CD4-positive, alpha-beta T cell treated with Interleukin-12 subunit alpha and Interleukin-12 subunit beta, for 1 hour (primary cell): Measurements from ENCODE around the gene INS.
"Not testable (repeated sequence)": the region's sequence is repeated elsewhere in the genome, so short reads cannot be mapped to it uniquely, and the experiment has no call there.

Source experiments
- DNase-seq: peaks from one replicate; pipeline ENCODE4 v3.0.0-alpha.2; 2020

The INS gene

GRCh38 chr11:2180789-2181370 lies 19.9 kb upstream of the INS start:
- no peak for DNase-seq

DNA sequence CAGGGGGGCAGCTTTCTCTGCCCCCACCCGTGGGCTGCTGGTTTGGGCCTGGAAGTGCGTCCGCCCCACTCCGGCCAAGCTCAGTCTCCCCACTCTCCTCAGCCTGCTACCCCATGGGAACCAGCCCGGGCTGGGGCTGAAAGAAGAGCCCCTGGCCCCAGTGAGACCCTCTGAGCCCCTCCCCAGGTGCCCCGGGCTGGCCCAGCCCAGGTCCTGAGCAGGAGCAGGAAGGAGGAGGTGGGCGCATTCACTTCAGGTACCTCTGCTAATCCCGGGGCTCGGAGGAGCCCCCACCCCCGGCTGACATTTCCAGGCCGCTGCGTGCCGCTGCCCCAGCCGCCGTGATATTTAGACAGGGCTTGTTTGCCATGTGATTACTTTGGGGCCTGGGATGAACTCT lies 19.3 kb upstream of the INS start:
- no peak for DNase-seq

- DNase-seq, result no peak
Measured at GRCh38 chr11:2179516-2179915, 18.5 kb upstream of the INS start.

DNA sequence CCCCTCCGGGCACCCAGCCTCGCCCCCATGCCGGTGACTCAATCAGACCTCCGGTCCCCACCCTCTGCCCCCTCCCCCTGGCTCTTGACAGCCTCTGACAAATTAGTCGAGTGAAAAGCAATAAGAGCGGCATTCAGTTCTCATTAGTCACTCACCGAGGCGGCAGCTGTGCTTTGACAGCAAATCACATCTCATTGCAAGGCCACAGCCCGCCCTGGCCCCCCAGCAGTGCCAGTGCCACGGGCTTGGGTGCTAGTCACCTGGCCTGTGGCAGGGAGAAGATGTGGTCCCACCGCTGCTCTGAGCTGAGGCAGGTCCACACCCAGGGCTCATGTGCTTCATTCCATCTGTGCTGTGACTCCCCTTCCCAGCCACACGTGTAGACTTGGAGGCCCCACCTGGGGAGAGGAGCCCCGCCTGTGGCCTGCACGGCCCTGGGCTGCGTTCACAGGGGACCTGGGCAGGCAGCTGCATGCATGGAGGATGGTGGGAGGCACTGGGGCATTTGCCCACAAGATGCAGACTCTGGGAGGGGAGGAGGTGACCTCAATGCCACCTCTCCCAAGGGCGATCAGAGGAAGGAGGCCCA lies 18.0 kb upstream of the INS start:
- DNase-seq, result no peak

DNA sequence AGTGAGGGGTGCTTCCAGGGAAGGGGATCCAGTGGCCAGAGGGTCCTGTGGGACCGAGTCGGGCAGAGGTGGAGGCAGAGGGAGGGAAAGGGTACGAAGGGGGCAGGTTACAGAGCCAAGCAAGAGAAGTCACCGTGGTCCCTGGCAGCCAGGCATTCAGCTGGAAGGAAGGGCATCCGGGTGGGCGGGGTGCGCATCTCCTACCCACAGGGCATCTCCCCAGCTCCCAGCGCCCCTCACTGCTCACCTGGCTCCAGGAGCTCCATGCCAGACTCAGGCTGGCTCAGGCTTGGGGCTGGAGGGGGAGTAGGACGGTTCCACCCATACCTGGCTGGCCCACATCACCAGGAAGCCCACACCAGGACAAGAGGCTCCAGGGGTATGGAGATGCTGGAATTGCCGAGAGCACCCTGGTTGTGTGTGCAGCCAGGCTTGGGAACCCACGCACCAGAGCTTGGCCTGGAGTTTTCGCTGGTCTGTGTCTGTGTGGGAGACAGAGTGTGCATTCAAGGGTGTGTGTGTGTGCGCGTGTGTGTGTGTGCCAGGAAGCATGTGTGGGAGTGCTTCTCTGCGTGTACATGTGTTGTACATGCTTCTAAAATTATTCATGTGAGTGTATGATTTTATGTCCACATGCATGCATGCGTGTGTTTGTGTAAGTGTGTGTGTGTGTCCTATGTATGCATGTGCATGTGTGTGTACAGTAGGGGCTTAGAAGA lies 17.2 kb upstream of the INS start:
- DNase-seq, result not testable (repeated sequence)

- DNase-seq, result no peak
Measured at GRCh38 chr11:2177076-2177475, 16.1 kb upstream of the INS start.

DNA sequence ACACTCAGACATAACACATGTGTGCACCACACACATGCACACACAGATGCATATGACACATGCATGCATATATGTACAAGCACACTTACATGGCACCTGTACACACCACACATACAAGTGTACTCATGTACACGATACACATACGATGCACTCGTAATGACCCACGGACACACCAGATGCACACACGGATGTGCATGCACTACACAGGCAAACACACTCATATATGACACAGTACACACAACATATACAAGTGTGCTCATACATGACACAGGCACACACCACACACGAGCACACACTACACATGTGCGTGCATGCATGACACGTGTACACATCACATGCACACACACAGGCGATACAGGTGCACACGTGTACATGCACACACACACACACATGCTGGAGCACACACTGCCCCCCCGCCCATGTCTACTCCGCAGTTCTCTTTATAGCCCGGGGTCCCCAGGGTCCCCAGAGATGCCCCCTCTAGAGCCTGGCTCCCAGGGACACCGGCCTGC lies 15.4 kb upstream of the INS start:
- DNase-seq, result no peak

GRCh38 chr11:2175659-2176058 lies 14.7 kb upstream of the INS start:
- DNase-seq, result no peak

- DNase-seq, result no peak
Measured at GRCh38 chr11:2174361-2174760, 13.4 kb upstream of the INS start.

GRCh38 chr11:2173761-2174160 lies 12.8 kb upstream of the INS start:
- no peak for DNase-seq

DNA sequence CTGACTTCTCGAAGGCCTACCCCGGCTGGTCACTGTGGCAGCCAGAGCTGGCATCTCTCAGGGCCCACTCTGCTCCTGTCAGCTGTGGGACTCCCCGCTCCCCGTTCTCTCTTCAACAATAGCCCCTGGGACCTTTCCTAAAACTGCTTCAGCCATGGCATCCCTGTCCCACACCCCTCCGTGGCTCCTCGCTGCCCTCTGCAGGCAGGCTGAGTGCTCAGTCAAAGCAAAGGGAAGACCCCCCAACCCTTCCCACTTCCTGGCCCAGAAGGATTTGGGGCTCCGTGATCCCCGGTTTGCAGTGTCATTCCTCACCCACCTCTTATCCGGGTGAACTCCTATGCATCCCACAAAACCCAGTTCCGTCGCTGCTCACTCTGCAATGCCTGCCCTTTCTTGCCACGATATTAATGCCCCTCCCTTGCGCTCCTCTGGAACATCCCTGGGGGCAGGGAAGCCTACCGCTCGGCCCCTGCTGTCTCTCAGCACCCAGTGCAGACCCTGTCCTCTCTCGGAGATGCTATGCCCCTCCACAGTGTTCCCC lies 12.2 kb upstream of the INS start:
- DNase-seq, result no peak

GRCh38 chr11:2172676-2173075 lies 11.7 kb upstream of the INS start:
- no peak for DNase-seq

DNA sequence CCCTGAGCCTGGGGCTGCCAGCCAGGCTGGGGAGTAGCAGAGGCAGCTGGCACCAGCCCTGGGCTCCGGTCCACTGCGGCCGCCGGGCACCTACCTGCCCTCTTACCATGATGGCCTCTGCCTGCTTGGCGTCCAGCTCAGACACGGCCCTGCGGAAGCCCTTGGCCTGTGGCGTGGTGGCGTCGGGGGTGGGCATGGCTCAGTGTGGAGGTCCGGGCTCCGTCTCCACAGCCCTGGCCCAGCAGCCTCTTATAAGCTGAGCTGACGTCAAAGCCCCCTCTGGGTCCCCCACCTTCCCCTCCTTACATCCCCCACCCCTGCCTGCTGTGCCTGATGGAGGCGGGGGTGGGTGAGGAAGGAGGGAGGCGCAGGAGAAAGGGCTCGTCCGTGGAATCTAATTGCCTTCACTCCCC lies 10.6 kb upstream of the INS start, which contains the start of gene TH:
Gene TH, minus strand, starts transcription at position 225 of the 413 bp plus-strand sequence. Its CDS starts 29 bp downstream, at position 196.
- DNase-seq, result no peak

DNA sequence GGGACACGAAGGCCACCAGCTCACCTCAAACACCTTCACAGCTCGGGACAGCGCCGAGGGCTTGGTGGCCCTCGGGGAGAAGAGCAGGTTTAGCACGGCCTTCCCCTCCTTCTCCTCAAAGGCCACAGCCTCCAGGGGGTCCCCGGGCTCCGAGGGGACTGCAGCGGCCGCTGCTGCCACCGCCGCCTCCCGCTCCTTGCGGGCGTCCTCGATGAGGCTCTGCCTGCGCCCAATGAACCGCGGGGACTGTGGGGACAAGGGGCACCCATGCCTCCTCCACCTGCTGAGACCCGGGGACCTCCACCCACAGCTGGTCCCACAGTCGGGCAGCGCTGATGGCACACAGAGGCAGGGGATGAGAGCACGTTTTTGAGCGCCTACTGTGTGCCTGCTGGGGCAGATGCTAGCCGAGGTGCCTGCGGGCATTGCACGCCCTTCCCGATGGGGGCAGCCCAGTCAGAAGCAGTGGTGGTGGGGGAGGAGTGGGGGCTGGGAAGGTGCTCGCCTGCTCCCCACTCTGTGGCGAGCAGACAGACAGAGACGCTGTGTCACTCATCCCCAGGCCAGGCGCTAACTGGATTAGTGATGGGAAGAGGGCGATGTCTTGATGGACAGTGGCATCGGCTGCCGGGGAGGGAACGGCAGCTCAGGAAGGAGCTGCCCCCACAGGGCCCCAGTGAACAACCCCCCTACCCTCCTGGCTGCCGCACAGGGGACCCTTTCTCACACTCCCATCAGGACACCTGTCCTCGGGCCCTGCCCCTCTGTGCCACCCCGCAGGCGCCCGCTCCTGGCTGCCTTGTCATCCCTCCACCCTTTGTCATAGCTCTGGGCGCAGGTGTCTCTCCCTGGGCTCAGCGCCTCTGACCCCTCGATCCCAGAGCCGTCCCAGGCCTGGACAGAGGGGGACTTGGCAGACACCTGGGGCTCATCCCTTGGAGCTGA lies 8.9 kb upstream of the INS start:
- DNase-seq, result no peak

- no peak for DNase-seq
Measured at GRCh38 chr11:2169005-2169378, 8.0 kb upstream of the INS start.

GRCh38 chr11:2168286-2169004 lies 7.4 kb upstream of the INS start:
- DNase-seq, result no peak

DNA sequence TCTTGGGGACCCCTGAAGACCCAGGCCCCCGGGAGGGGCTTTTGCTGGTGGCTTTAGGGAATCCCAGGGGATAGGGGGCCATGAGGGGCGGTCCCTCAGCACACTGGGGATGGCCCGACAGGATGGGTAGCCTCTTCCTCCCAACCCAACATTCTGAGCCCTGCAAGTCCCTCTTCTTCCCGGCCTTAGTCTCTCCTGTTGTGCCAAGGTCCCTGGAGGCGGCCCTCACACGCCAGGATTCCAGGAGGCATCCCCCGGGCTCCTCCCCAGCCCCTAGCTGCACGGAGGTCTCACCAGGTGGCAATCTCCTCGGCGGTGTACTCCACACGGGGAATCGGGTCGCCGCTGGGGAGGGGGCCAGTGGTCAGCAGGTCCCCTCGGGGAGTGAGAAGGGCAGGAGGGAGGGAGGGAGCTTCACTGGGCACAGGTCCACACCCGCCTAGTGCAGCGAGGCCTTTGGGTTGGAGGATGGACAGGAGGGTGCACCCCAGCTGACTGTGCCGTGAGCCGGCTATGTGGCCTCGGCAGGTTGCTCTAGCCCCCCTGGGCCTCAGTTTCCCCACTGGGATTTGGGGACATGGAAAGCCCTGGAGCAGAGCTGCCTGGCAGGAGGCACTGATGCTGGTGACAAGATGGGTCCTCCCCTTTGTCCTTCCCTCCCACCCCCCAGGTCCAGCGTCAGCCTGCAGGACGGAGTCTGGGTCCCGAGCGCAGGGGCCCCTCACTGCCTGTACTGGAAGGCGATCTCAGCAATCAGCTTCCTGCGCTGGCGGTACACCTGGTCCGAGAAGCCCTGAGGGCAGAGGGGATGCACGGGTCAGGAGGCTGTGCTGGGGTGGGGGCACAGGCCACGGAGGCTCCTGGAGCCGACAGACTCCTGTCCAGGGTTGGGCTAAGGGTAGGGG lies 6.4 kb upstream of the INS start:
- DNase-seq, result no peak

GRCh38 chr11:2166091-2166851 lies 5.3 kb upstream of the INS start:
- peak; percentile 27 for DNase-seq

GRCh38 chr11:2165571-2165970 lies 4.6 kb upstream of the INS start:
- no peak for DNase-seq

- DNase-seq, result no peak
Measured at GRCh38 chr11:2164861-2165555, 4.0 kb upstream of the INS start.
